Vagina (tissue), 2 donors: Measurements from ENCODE around the gene DGKD. TPM values are rescaled to one million over a fixed set of nuclear protein-coding genes. Genes with fewer than 3 reads are reported as not detected.

Experiments
- DNase-seq, 2 donors: peaks; one replicate each; pipeline ENCODE4 v3.0.0-alpha.2; 2017; ENCODE audit errors: extremely low spot score in 2 of 2
- H3K27ac ChIP-seq: fragments of 200-600 bp; sonication (generic); one replicate; pipeline ENCODE4 v1.5.1; 2019
- H3K27me3 ChIP-seq: fragments of 200-600 bp; sonication (generic); one replicate; pipeline ENCODE4 v1.5.1; 2019
- H3K36me3 ChIP-seq, 2 donors: fragments of 200-600 bp; sonication (generic); one replicate each; pipeline ENCODE4 v1.5.1; 2017 to 2019
- H3K4me1 ChIP-seq: fragments of 200-600 bp; sonication (generic); one replicate; pipeline ENCODE4 v1.5.1; 2019
- H3K4me3 ChIP-seq, 2 donors: fragments of 200-600 bp; sonication (generic); 1 replicate in 1 of 2; 2 replicates in 1 of 2; pipeline ENCODE4 v1.5.1; 2016 to 2019
- H3K9me3 ChIP-seq: fragments of 200-600 bp; sonication (generic); one replicate; pipeline ENCODE4 v1.5.1; 2019
- CTCF ChIP-seq, 3 experiments: fragments of 450-650 bp in 2 of 3; fragments of 200-600 bp in 1 of 3; sonication (generic) in 1 of 3; IDR thresholded peaks; one replicate each; pipeline ENCODE4 v1.5.1; 2017 to 2019; ENCODE audit warnings: antibody characterized with exemption in 3 of 3, mild to moderate bottlenecking in 2 of 3, moderate library complexity in 2 of 3
- POLR2A ChIP-seq, 2 donors: fragments of 450-650 bp; IDR thresholded peaks; one replicate each; pipeline ENCODE4 v1.6.1; 2017; ENCODE audit warnings: antibody characterized with exemption in 2 of 2, mild to moderate bottlenecking in 2 of 2, moderate library complexity in 2 of 2
- POLR2AphosphoS5 ChIP-seq, 2 donors: sonication (generic); formaldehyde crosslinking; IDR thresholded peaks; one replicate each; pipeline ENCODE4 v1.9.0; 2017; ENCODE audit warnings: antibody characterized with exemption in 2 of 2, mild to moderate bottlenecking in 2 of 2, low read depth in 1 of 2; ENCODE audit not compliant: insufficient read depth in 1 of 2
- intact Hi-C: fragments of 100-400 bp; cut with DNase I; formaldehyde crosslinking; loops from one replicate; pipeline ENCODE4 v1.15.1; 2023
- total RNA-seq: library from RNA; depleted of rRNA; stranded (reverse); fragments of >200 nt; gene quantifications from one replicate; pipeline ENCODE4 v1.2.3, GENCODE V29; 2016

DGKD gene
- total RNA-seq, 1 donor from 2014 or later: 13.3 TPM

GRCh38 chr2:233448575-233448974 is 94.3 kb downstream of the DGKD start:
- peaks cover 0 to 36% of the 10 kb centered on the region in 2 donors for H3K36me3 ChIP-seq
- H3K27ac ChIP-seq: no peak overlapping the region
- no peak overlapping the region for H3K4me3 ChIP-seq
- DNase-seq: no peak
- intact Hi-C loops: no loop called here
- H3K9me3 ChIP-seq: no peaks in the 10 kb centered on the region
- TF ChIP-seq CTCF (IDR thresholded peaks at IDR 0.05): no peak
- H3K4me1 ChIP-seq: no peaks in the 10 kb centered on the region
- H3K27me3 ChIP-seq: no peaks in the 10 kb centered on the region

DNA sequence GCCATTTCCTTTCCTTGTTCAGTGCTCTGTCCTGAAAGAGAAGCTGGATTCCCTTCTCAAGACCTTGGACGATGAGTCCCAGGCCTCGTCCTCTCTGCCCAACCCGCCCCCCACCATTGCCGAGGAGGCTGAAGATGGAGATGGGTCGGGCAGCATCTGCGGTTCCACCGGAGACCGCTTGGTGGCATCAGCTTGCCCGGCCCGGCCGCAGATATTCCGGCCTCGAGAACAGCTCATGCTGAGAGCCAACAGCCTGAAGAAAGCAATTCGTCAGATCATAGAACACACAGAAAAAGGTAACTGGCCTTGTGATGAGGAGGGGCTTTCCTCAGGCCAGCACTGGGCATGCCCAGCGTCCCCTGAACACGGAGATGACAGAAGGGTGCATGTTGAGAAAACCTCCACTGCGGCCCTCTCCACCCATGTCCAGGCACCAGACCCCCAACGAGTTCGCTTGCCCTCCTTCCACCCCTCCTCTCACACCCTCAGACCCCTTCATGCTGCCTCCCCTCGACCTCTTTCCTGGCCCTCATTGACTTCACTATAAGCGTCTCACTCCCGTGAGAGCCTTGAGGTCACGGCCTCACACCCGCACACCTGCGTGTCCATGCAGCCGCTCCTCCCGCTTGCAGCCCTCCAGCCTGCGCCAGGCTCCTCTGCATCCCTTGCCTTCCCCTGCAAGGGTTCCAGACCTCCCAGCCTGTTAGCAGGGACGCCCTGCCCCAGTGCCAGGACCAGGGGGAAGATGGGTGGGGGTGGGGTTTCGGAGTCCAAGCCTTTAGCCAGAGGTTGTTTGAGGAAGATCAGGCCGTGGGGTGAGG is 95.0 kb downstream of the DGKD start:
- Histone ChIP-seq H3K4me3 (no peak overlapping the region), H3K4me1 (no peaks in the 10 kb centered on the region), H3K36me3 (peaks cover 0 to 41% of the 10 kb centered on the region in 2 donors), H3K9me3 (no peaks in the 10 kb centered on the region), H3K27me3 (no peaks in the 10 kb centered on the region), H3K27ac (no peak overlapping the region)
- TF ChIP-seq POLR2A (IDR thresholded peaks at IDR 0.05) (no peak), CTCF (IDR thresholded peaks at IDR 0.05) (no peak), POLR2AphosphoS5 (IDR thresholded peaks at IDR 0.05; ENCODE audit: insufficient read depth in 1 of 2, low read depth in 1 of 2) (no peak)
- DNase-seq: no peak
- intact Hi-C loops: no loop called here

DNA sequence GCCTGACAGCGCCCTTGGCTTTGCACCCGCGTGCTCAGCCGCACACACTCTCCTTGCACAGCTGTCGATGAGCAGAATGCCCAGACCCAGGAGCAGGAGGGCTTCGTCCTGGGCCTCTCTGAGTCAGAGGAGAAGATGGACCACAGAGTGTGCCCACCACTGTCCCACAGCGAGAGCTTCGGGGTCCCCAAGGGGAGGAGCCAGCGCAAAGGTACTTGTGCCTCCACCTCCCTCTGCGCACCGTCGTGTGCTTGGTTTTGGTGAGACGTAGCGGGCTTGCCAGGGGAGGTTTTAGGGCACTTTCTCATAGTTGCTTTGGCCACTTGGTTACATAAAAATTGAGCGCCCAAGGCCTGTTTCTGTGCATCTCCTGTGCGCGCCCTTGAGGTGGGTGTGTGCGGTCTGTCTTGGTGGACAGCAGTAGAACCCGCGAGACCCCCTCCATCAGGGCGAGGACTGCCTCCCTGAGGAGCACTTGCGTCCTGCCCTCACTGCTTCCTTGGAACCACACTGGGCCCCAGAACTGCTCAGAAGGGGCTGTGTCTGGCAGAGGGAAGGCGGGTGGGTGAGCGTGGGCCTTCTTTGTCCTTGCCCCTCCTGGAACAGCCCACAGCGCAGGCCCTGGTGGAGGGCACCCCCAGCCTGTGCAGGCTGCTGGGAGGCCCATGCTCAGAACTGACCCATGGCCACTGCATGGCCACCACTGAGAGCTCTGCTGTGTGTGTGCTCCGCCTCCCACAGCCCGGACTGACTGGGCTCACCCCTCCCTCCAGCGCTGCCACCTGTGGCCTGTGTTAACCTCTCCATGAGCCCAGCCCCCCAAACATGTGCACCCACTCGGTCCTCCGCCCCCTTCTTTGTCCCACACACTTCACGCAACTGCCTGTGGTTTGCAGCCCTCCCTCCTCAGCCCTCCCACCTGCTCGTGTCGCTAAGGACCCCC is 95.9 kb downstream of the DGKD start:
- Histone ChIP-seq H3K36me3 (peaks cover 0 to 48% of the 10 kb centered on the region in 2 donors), H3K4me3 (no peak overlapping the region), H3K27me3 (no peaks in the 10 kb centered on the region), H3K9me3 (no peaks in the 10 kb centered on the region), H3K27ac (no peak overlapping the region), H3K4me1 (no peaks in the 10 kb centered on the region)
- intact Hi-C loops: no loop called here
- TF ChIP-seq POLR2AphosphoS5 (IDR thresholded peaks at IDR 0.05; ENCODE audit: insufficient read depth in 1 of 2, low read depth in 1 of 2): no peak
- TF ChIP-seq CTCF (IDR thresholded peaks at IDR 0.05): no peak
- TF ChIP-seq POLR2A (IDR thresholded peaks at IDR 0.05): no peak
- DNase-seq: no peak

DNA sequence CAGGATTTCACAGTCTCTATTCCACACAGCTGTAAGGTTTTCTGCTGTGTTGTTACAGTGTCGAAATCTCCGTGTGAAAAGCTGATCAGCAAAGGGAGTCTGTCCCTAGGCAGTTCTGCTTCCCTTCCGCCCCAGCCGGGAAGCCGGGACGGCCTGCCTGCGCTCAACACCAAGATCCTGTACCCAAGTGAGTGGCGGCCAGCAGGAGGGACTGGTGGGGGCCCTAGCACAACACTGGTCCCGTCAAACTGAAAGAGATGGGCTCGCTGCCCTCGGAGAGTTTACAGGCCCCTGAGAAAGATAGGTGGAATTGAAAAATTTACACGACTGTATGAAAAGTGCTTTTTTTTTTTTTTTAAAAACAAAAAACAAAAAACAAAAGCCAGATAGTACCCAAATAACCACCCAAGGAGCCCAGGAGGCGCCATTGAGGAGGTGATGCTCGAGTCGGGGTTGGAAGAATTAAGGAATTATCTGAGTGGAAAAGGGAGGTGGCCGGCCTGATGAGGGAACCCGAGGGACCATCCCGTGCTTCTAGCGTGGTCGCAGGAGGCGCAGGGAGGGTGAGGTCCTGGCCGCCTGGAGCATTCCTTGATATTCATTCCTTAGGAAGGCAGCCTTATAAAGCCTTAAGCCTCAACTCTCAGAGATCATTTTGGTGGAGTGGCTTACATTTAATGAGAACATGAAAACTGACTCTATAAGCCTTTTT is 96.7 kb downstream of the DGKD start:
- Histone ChIP-seq H3K27me3 (no peaks in the 10 kb centered on the region), H3K27ac (no peak overlapping the region), H3K36me3 (peaks cover 0 to 42% of the 10 kb centered on the region in 2 donors), H3K4me1 (no peaks in the 10 kb centered on the region), H3K9me3 (no peaks in the 10 kb centered on the region), H3K4me3 (no peak overlapping the region)
- TF ChIP-seq POLR2A (IDR thresholded peaks at IDR 0.05) (no peak), POLR2AphosphoS5 (IDR thresholded peaks at IDR 0.05; ENCODE audit: insufficient read depth in 1 of 2, low read depth in 1 of 2) (no peak), CTCF (IDR thresholded peaks at IDR 0.05) (no peak)
- DNase-seq: no peak
- intact Hi-C loops: no loop called here
